GM20000 (cell line): ENCODE results near the gene PLAU.
"Not testable (repeated sequence)": the region's sequence is repeated elsewhere in the genome, so short reads cannot be mapped to it uniquely, and the experiment has no call there.

Experiments
- DNase-seq: peaks from one replicate; pipeline ENCODE4 v3.0.0; 2012; ENCODE audit warnings: low spot score
- TF ChIP-seq, protein P1 (sequence below): IDR thresholded peaks from 2 replicates; pipeline ENCODE4 v1.5.1; 2012; ENCODE audit warnings: mild to moderate bottlenecking, control low read depth; ENCODE audit errors: extremely low read depth, missing control alignments

The PLAU gene

DNA sequence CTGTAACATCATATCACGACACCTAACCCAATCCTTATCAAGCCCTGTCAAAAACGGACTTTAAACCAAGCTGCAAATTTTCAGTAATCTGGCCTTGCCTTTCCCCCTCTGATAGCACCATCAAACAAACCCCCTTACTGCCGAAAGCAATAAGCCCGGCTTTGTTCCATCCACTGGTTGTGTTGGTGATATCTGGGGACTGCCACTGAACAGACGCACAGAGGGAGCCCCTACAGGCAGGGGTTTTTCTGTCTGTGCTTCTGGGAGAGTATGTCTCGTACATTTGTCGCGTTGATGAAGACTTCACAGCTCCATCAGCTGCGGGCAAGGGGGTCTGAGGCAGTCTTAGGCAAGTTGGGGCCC lies 550 bp upstream of the PLAU start:
- TF ChIP-seq, protein P1, sequence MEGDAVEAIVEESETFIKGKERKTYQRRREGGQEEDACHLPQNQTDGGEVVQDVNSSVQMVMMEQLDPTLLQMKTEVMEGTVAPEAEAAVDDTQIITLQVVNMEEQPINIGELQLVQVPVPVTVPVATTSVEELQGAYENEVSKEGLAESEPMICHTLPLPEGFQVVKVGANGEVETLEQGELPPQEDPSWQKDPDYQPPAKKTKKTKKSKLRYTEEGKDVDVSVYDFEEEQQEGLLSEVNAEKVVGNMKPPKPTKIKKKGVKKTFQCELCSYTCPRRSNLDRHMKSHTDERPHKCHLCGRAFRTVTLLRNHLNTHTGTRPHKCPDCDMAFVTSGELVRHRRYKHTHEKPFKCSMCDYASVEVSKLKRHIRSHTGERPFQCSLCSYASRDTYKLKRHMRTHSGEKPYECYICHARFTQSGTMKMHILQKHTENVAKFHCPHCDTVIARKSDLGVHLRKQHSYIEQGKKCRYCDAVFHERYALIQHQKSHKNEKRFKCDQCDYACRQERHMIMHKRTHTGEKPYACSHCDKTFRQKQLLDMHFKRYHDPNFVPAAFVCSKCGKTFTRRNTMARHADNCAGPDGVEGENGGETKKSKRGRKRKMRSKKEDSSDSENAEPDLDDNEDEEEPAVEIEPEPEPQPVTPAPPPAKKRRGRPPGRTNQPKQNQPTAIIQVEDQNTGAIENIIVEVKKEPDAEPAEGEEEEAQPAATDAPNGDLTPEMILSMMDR, result no peak
- DNase-seq, result peak; percentile 64

DNA sequence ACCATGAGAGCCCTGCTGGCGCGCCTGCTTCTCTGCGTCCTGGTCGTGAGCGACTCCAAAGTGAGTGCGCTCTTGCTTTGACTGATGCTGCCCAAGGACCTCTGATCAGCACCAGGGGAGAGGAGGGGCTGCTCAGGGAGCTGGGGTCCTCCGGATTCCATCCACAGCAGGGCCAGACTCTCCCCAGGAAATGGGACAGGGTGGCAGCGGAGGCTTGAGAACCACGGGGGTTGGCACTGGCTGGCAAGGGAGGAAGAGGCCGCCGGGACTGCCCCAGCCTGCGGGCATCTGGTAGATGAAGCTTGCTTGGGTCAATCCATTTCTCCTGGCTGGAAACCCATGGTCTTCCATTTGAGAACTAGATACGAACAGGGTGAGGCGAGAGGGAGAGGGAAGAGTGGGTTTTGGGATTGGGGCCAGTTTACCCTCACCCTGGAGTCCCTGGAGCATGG lies 647 bp downstream of the PLAU start:
- no peak for DNase-seq
- TF ChIP-seq, protein P1, result no peak

DNA sequence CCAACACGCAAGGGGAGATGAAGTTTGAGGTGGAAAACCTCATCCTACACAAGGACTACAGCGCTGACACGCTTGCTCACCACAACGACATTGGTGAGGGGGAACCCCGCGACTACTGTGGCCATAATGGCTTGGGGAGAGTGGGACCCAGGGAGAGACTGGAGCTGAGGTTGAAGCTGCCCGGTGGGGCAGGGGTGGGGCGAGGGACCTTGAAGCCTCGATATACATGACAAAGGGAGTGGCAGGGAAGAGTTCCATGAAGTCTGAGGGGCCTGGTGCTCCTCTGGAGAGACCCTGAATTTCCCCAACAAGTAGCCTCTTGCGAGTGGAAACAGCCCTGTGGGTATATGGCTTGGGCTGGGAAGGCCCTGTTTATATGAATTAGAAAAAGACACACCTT lies 3.1 kb downstream of the PLAU start:
- TF ChIP-seq, protein P1, result no peak
- no peak for DNase-seq

DNA sequence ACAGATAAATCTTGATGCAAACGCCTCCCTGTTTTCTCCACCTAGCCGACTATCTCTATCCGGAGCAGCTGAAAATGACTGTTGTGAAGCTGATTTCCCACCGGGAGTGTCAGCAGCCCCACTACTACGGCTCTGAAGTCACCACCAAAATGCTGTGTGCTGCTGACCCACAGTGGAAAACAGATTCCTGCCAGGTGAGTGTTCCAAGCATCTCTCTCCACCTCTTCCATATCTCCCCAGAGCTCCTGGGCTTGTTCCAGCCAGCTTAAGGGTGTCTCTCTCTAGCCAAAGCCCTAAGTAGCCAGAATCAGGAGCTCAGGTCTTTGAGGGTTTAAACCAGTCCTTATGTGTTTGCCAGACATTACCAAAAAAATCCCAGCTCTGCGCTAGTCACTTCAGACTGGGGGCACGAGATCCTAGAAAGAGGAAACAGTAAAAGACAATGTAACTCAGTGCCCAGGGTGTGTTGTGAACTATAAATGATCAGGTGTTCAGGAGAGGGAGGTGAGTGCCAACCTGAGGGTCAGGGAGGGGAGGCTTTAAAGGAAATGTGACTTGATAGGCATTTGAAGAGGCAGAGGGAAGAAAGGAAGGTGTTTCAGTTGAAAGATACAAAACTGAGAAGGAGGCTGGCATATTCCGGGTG lies 4.4 kb downstream of the PLAU start:
- DNase-seq, result no peak
- TF ChIP-seq, protein P1, result no peak

GRCh38 chr10:73916761-73917470 lies 6.0 kb downstream of the PLAU start:
- TF ChIP-seq, protein P1, result no peak
- DNase-seq, result no peak

- TF ChIP-seq, protein P1, result no peak
- DNase-seq, result no peak
Measured at GRCh38 chr10:73917566-73918305, 6.8 kb downstream of the PLAU start.

- not testable (repeated sequence) for DNase-seq
Measured at GRCh38 chr10:73919481-73919880, 8.5 kb downstream of the PLAU start.

GRCh38 chr10:73920089-73920488 lies 9.2 kb downstream of the PLAU start:
- DNase-seq, result peak; percentile 49
- TF ChIP-seq, protein P1, result no peak
